ENCODE data around the gene TEK.

The TEK gene

GRCh38 chr9:27124151-27124550 is 15.1 kb downstream of the TEK start:
- peak; percentile 80 for DNase-seq (ENCODE audit: low spot score)

GRCh38 chr9:27125030-27125429 is 16.0 kb downstream of the TEK start:
- peak; percentile 96 for DNase-seq (ENCODE audit: low spot score)

- DNase-seq (ENCODE audit: low spot score), result peak; percentile 55
These were observed 16.9 kb downstream of the TEK start for GRCh38 chr9:27125936-27126335.

- DNase-seq (ENCODE audit: low spot score), result no peak
These were observed 17.6 kb downstream of the TEK start for GRCh38 chr9:27126670-27127069.

- DNase-seq (ENCODE audit: low spot score), result no peak
These were observed 20.2 kb downstream of the TEK start for GRCh38 chr9:27129221-27129620.

- no peak for DNase-seq (ENCODE audit: low spot score)
These were observed 22.7 kb downstream of the TEK start for GRCh38 chr9:27131731-27132130.

- no peak for DNase-seq (ENCODE audit: low spot score)
These were observed 24.8 kb downstream of the TEK start for GRCh38 chr9:27133817-27134216.

- no peak for DNase-seq (ENCODE audit: low spot score)
These were observed 33.4 kb downstream of the TEK start for GRCh38 chr9:27142299-27142930.

GRCh38 chr9:27145143-27145542 is 36.1 kb downstream of the TEK start:
- no peak for DNase-seq (ENCODE audit: low spot score)

- DNase-seq (ENCODE audit: low spot score), result no peak
These were observed 40.6 kb downstream of the TEK start for GRCh38 chr9:27149651-27150050.

- DNase-seq (ENCODE audit: low spot score), result no peak
These were observed 41.9 kb downstream of the TEK start for GRCh38 chr9:27150746-27151406.

- peak; percentile 78 for DNase-seq (ENCODE audit: low spot score)
These were observed 42.8 kb downstream of the TEK start for GRCh38 chr9:27151693-27152404.

- no peak for DNase-seq (ENCODE audit: low spot score)
These were observed 43.3 kb downstream of the TEK start for GRCh38 chr9:27152405-27152718.

- DNase-seq (ENCODE audit: low spot score), result peak; percentile 93
These were observed 45.9 kb downstream of the TEK start for GRCh38 chr9:27154908-27155307.

- DNase-seq (ENCODE audit: low spot score), result no peak
These were observed 48.1 kb downstream of the TEK start for GRCh38 chr9:27157097-27157496.

GRCh38 chr9:27157736-27158135 is 48.7 kb downstream of the TEK start:
- DNase-seq (ENCODE audit: low spot score), result no peak

GRCh38 chr9:27160636-27161035 is 51.6 kb downstream of the TEK start:
- DNase-seq (ENCODE audit: low spot score), result no peak

GRCh38 chr9:27162045-27162444 is 53.0 kb downstream of the TEK start:
- peak; percentile 45 for DNase-seq (ENCODE audit: low spot score)

- no peak for DNase-seq (ENCODE audit: low spot score)
These were observed 56.0 kb downstream of the TEK start for GRCh38 chr9:27165068-27165467.

- peak; percentile 25 for DNase-seq (ENCODE audit: low spot score)
These were observed 56.6 kb downstream of the TEK start for GRCh38 chr9:27165670-27166069.

- DNase-seq (ENCODE audit: low spot score), result no peak
These were observed 59.5 kb downstream of the TEK start for GRCh38 chr9:27168496-27168895.

- DNase-seq (ENCODE audit: low spot score), result no peak
These were observed 59.9 kb downstream of the TEK start for GRCh38 chr9:27168951-27169350.

- DNase-seq (ENCODE audit: low spot score), result no peak
These were observed 67.9 kb downstream of the TEK start for GRCh38 chr9:27176971-27177370.

All from kidney tubule cell (primary cell).